Measurements from ENCODE around the gene MTOR.
"Not testable (repeated sequence)": the region's sequence is repeated elsewhere in the genome, so short reads cannot be mapped to it uniquely, and the experiment has no call there.

The MTOR gene

GRCh38 chr1:11174261-11174942 is 87.9 kb downstream of the MTOR start:
- no peak for TF ChIP-seq CTCF (conservative IDR thresholded peaks at IDR 0.05; ENCODE audit: low read depth)
- no peak for DNase-seq (ENCODE audit: low spot score)
- ChIA-PET CTCF (interaction anchor here (1.5 kb wide), 1 partner anchor 11 kb away, joined by 5 read pairs; no protein-coding TSS in a partner anchor), POLR2A (ENCODE audit: low non-redundant PET) (no interaction called here)
- no peak overlapping the region for H3K27ac ChIP-seq

GRCh38 chr1:11170102-11170501 is 92.2 kb downstream of the MTOR start:
- CTCF ChIA-PET, result interaction anchor here (1.2 kb wide), 1 partner anchor 132 kb away, joined by 4 read pairs; no protein-coding TSS in a partner anchor
- TF ChIP-seq CTCF (conservative IDR thresholded peaks at IDR 0.05; ENCODE audit: low read depth), result no peak
- POLR2A ChIA-PET (ENCODE audit: low non-redundant PET), result no interaction called here
- no peak overlapping the region for H3K27ac ChIP-seq
- DNase-seq (ENCODE audit: low spot score), result no peak

DNA sequence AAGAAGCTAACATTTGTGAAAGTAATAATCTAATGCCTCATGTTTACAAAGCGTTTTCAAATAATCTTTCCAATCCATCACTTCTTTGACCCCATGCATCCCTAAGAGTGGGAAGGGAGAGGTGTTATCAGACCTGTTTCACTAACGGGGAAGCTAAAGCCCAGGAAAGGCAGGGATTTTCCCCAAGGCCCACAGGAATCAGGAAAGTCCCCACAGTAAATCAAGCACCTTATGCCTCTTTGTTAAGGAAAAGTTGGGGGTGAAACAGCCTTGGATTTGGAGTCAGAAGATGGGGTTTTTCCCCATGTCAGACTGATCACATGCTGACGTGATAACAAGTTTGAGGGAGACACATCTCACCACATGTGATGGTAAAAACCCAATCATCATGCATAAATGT is 93.1 kb downstream of the MTOR start:
- CTCF ChIA-PET, result interaction anchor here (1.2 kb wide), 1 partner anchor 132 kb away, joined by 4 read pairs; no protein-coding TSS in a partner anchor
- TF ChIP-seq CTCF (conservative IDR thresholded peaks at IDR 0.05; ENCODE audit: low read depth), result no peak
- DNase-seq (ENCODE audit: low spot score), result no peak
- POLR2A ChIA-PET (ENCODE audit: low non-redundant PET), result no interaction called here
- no peak overlapping the region for H3K27ac ChIP-seq

DNA sequence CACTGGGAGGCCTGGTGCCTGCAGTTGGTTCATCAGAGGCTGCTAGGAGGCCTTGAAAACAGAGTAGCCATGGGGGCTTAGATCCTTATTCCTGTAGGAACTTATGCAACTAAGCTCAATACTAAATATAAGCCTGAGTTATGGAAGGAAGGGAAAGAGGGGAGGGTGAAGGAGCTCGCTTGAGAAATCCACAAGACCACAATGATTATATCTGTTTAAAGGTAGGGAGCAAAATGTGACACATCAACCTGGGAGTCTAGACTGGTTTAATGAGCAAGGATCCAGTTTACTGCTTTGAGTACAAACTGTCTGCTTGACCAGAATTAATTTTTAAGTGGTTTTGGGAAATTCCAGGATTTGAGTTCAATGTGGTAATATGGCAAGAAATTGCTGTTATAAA is 93.6 kb downstream of the MTOR start:
- no peak overlapping the region; the same call in 1 of the 2 replicates for H3K27ac ChIP-seq
- no peak for TF ChIP-seq CTCF (conservative IDR thresholded peaks at IDR 0.05; ENCODE audit: low read depth)
- no peak for DNase-seq (ENCODE audit: low spot score)
- POLR2A ChIA-PET (ENCODE audit: low non-redundant PET), result no interaction called here
- CTCF ChIA-PET, result no interaction called here

DNA sequence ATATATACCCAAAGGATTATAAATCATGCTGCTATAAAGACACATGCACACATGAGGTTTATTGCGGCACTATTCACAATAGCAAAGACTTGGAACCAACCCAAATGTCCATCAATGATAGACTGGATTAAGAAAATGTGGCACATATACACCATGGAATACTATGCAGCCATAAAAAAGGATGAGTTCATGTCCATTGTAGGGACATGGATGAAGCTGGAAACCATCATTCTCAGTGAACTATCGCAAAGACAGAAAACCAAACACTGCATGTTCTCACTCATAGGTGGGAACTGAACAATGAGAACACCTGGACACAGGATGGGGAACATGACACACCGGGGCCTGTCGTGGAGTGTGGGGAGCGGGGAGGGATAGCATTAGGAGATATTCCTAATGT is 95.6 kb downstream of the MTOR start:
- CTCF ChIA-PET; POLR2A ChIA-PET (ENCODE audit: low non-redundant PET); DNase-seq (ENCODE audit: low spot score); H3K27ac ChIP-seq: not testable (repeated sequence)

DNA sequence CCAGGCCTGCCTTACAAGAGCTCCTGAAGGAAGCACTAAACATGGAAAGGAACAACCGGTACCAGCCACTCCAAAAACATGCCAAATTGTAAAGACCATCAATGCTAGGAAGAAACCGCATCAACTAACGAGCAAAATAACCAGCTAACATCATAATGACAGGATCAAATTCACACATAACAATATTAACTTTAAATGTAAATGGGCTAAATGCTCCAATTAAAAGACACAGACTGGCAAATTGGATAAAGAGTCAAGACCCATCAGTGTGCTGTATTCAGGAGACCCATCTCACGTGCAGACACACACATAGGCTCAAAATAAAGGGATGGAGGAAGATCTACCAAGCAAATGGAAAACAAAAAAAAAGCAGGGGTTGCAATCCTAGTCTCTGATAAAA is 99.6 kb downstream of the MTOR start:
- POLR2A ChIA-PET (ENCODE audit: low non-redundant PET); CTCF ChIA-PET; H3K27ac ChIP-seq; DNase-seq (ENCODE audit: low spot score): not testable (repeated sequence)

DNA sequence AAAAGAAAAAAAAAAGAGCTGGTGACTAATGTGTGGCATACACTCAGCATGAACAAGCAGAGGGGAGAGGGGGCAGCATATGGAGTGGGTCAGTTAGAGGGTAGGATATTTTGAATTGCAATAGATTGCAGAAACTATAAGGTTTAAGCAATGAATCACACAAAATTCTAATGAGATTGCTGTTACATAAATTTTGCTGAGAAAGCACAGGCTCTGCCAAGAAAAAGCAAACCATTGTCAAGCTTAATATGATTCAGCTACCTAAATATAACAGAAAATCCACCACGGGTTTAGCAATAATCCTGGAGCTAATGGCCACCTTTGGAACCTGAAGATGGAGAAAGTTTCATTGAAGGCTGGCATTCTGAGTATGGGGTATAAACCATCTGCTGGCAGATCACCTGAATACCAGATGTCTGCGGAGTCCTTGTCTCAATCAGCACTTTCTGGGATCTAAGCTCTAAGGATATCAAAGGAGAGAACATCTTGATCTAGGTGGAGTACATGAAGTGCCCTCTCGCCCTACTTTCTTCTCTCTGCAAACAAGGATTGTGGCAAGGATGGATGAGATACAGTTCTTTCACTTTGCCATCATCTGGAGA is 103.5 kb downstream of the MTOR start:
- CTCF ChIA-PET, result interaction anchor here (0.6 to 1.0 kb wide), 3 partner anchors 61 to 399 kb away, joined by 3 read pairs; partner anchors contain the start of gene SRM
- TF ChIP-seq CTCF (conservative IDR thresholded peaks at IDR 0.05; ENCODE audit: low read depth), result no peak
- peak overlapping the region; percentile 81 for H3K27ac ChIP-seq
- DNase-seq (ENCODE audit: low spot score), result peak; percentile 85
- POLR2A ChIA-PET (ENCODE audit: low non-redundant PET), result no interaction called here

Measured in RWPE1 (cell line).